Retina (tissue), 1 donor: ENCODE measurements around the gene RBM5.
"Not testable (repeated sequence)": the region's sequence is repeated elsewhere in the genome, so short reads cannot be mapped to it uniquely, and the experiment has no call there.

Experiments used
- DNase-seq: peaks from one replicate; pipeline ENCODE4 v3.0.0-alpha.2; 2016

The RBM5 gene

DNA sequence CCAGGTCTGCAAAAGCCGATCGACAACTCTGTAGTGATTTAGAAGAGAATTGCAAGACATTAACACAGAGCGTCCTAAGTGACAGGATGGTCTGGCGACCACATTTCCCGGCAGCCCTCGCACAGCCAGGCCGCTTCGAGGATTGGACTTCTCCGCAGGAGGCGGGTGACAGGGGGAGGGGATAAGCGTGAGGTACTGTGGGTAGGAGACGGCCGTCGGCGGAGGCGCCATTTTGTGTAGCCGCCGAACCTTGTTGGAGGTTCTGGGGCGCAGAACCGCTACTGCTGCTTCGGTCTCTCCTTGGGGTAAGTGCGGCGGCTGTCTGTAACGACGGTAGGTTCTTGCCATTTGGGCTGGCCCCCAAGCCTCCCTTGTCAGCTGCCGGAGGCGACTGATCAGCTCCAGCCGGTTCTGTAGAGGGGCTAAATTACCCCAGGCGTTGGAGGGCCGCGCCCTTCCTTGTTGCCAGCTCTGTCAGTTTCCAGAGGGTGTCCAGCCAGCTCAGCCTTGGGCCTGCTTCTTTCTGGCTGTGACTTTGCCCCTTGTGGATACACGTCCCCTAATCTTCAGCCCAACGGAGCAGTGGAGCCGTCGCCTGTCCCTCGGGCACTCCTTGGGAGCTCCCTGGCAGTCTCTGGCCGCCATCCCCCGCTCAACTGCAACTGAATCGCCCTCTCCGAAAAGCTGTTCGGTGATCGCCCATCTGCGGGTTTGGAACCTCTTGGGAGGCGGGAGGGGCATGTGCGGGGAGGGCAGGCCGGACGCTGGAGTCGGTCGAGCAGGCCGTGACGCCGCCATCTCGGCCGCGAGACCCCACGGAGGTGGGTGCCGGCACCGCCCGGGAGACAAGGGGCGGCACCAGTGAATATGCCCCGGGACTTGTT is at the start of gene RBM5:
Gene RBM5 (plus strand): TSS at position 195 of the 884 bp plus-strand sequence. CDS start 1,516 bp downstream, outside the sequence.
- peak; percentile 93 for DNase-seq

DNA sequence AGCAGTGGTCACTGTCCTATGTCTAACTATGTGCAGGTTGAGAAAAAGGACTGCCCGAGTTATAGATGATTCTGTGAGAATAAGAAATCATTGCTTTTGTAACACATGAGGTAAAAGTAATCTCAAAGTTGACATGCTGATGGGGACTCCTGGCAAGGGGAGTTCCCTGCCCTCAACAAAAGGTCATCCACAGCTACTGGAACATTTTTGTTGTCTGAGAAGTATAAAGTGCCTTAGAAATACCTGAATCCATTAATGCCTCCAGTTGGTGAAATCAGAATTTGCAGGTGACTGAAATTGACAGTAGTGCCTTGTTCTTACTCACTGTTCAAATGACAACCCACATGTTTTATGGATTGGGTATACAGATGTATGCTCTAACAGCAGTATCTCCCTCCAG is 43.7 kb upstream of the RBM5 start:
- no peak for DNase-seq

DNA sequence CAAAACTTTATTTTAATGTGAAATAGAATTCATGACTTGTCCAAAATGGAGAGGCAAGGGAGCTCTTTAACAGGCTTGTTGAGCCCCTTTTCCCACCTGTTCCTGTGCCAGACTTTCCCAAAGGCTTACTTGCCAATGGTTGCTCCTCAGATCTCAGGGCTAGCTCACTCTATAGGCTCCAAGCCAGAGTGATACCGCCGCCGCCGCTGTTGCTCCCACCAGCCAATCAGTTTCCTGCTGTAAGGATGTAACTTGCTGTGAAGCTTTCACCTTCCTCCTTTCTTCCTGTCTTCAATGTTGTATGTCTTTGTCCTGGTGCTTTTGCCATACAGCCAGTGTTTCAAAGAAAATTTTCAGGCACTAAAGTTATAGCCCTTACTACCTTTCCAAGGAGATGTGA is 41.3 kb upstream of the RBM5 start:
- no peak for DNase-seq

- no peak for DNase-seq
These were observed 38.4 kb upstream of the RBM5 start for GRCh38 chr3:50050361-50050760.

GRCh38 chr3:50057756-50058155 is 31.0 kb upstream of the RBM5 start:
- DNase-seq = no peak

DNA sequence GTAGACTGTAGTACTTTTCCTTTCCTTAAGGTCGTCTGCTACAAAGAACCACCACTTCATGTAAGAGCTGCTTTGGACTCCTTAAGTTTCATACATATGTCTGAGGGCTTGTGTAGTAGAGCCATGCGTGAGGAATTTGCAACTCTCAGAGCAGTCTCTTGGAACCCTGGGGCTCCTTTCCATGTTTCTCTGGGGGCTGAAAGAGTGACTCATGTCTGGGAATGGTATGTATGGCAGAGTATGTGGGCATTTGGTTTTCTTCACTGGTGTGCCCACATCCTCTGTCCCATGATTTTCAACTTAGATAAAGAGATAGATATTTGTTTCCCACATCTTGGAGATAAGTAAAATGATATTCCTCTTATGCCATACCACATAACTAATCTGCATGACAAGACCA is 20.6 kb upstream of the RBM5 start:
- DNase-seq = no peak

GRCh38 chr3:50078091-50078490 is 10.6 kb upstream of the RBM5 start:
- DNase-seq = no peak

DNA sequence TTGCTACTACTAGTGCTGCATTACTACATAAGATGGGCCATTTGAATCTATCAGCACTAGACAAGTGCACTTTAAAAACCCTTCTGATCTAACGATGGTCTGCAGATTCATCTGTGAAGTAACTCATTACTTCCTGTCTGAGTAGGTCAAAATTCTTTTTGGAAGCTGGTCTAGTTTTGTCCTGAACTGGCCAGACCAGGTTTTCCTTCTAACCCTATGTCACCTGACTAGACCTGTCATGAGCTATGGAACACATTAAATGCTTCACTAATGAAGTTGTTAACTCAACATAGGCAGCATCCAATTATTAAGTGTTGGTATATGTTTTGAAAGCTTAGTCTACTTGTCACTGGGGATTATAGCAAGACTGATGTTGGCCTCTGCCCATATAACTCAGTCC is 10.1 kb upstream of the RBM5 start:
- DNase-seq = no peak

DNA sequence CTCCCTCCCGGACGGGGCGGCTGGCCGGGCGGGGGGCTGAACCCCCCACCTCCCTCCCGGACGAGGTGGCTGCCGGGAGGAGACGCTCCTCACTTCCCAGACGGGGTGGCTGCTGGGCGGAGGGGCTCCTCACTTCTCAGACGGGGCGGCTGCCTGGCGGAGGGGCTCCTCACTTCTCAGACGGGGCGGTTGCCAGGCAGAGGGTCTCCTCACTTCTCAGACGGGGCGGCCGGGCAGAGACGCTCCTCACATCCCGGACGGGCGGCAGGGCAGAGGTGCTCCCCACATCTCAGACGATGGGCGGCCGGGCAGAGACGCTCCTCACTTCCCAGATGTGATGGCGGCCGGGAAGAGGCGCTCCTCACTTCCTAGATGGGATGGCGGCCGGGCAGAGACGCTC is 3.8 kb upstream of the RBM5 start:
- not testable (repeated sequence) for DNase-seq

- DNase-seq = no peak
These were observed 858 bp downstream of the RBM5 start for GRCh38 chr3:50089609-50089945.

- no peak for DNase-seq
These were observed 2.3 kb downstream of the RBM5 start for GRCh38 chr3:50090984-50091383.

DNA sequence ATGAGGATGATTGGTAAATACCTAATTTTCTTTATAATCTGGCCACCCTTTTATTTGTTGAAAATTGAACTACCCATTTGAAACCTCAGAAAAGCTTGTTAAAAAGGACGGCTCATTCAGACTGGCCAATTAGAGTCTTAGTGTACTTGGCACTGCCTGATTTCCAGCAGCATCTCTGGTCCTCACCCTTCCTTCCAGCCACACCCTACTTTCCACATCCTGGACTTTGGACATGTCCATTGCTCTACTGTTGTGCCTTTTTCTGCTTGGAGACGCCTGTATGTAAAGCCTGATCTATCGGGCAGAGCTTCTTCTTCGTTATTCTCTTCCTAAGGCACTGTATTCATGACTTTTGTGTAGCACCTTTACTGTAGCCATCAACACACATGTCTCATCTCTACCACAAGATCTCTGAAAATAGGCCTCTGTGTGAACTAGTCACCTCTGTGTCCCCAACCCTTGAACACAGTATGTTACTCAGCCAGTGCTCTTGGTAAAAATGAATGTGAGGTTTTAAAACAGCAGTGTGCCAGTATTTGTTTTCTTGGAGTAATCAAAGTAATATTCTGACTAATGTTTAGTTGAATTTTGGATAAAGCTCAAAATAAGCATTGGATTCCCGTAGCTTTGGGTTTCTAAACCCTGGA is 6.8 kb downstream of the RBM5 start:
- no peak for DNase-seq

- no peak for DNase-seq
These were observed 11.7 kb downstream of the RBM5 start for GRCh38 chr3:50100386-50100785.

- DNase-seq = no peak
These were observed 12.5 kb downstream of the RBM5 start for GRCh38 chr3:50100956-50101845.

- no peak for DNase-seq
These were observed 13.8 kb downstream of the RBM5 start for GRCh38 chr3:50102558-50102957.

GRCh38 chr3:50111757-50112156 is 23.0 kb downstream of the RBM5 start:
- no peak for DNase-seq

DNA sequence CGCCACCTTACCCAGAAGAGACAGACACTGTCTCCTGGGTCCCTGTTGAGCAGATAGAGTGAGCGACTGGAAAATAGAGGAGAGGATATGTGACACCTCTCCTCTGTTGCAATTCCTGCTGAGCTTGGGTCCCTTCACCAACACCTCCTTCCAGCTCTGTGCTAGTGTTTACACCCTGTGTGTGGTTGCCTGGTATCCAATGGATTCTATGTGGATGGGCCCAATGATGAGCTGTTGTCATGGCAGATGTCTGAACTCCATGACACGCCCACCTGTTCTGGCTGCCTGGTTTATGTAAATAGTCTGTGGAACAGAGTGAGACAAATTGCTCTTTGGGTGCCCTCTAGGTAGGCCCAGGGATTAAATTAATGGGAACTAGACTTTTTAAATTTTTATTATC is 23.7 kb downstream of the RBM5 start:
- no peak for DNase-seq

DNA sequence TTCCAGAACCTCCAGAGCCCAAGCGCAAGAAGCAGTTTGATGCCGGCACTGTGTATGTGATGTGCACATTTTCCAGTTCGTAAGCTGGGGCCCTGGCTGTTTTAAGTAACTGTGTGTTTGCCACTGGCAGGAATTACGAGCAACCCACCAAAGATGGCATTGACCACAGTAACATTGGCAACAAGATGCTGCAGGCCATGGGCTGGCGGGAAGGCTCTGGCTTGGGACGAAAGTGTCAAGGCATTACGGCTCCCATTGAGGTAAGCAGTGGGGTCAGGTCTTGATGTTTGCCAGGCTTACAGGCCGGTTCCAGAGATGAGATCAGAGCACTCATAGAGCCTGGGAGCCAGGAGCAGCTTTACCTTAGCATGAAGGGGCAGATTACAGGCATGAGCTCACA is 28.4 kb downstream of the RBM5 start:
- DNase-seq = no peak

DNA sequence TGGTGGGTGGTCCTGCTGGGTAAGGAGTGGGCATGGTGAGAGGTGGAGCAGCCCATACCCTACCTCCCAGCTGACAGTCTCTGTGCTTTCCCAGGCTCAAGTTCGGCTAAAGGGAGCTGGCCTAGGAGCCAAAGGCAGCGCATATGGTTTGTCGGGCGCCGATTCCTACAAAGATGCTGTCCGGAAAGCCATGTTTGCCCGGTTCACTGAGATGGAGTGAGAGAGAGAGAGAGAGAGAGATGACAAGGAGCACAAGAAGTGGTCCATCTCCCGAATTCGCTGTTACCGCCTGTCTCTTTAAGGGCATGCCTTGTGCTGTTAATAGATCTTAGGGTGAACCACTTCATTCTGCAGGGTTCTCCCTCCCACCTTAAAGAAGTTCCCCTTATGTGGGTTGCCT is 29.5 kb downstream of the RBM5 start:
- DNase-seq = no peak

GRCh38 chr3:50119786-50120185 is 31.1 kb downstream of the RBM5 start:
- DNase-seq = no peak

GRCh38 chr3:50120364-50121071 is 31.8 kb downstream of the RBM5 start:
- DNase-seq = no peak

- DNase-seq = peak; percentile 86
These were observed 32.6 kb downstream of the RBM5 start for GRCh38 chr3:50121072-50122032.
